Retinal pigment epithelial cell (primary cell): Measurements from ENCODE around the gene CNTRL.
"Not testable (repeated sequence)": the region's sequence is repeated elsewhere in the genome, so short reads cannot be mapped to it uniquely, and the experiment has no call there.

Experiments
- DNase-seq: peaks from one replicate; pipeline ENCODE4 v3.0.0-alpha.2; 2010; ENCODE audit warnings: low read depth
- H3K4me3 ChIP-seq: 2 replicates; pipeline ENCODE4 v1.5.1; 2011; ENCODE audit warnings: mild to moderate bottlenecking, low read length, control low read depth, moderate library complexity
- TF ChIP-seq, protein P1 (sequence below): conservative IDR thresholded peaks from 2 replicates; pipeline ENCODE4 v1.5.1; 2011; ENCODE audit warnings: low read depth, low read length, control low read depth, inconsistent platforms

Gene CNTRL

DNA sequence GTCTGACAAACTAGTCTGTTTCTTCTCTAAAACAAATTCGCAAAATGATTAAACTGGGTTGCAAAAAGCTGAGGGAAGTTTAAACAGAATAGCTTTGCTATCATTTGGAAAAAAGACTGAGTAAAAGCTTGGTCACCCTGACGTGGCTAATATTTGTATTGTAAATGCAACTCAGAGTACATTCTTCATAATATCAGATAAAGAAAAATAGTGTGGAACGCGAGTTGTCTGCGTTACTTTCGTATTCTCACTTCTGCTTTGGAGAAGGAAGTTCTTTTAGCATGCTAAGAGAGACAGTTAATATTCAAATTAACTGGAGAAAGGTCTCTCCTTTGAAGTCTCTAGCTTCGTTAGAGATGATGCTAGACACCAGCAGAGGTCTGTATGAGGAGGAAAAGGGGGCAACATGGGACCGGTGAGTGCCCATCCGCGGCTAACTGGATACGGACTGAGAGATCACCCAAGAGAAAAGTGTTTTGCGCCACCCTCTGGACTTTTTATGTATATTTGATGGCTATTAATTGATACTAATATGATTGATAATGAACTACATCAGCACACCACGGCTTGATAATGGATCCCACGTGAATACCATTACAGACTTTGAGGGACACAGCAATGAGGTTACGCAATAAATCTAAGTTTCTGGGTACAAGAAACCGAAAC, 2.9 kb upstream of the CNTRL start:
- TF ChIP-seq, protein P1, sequence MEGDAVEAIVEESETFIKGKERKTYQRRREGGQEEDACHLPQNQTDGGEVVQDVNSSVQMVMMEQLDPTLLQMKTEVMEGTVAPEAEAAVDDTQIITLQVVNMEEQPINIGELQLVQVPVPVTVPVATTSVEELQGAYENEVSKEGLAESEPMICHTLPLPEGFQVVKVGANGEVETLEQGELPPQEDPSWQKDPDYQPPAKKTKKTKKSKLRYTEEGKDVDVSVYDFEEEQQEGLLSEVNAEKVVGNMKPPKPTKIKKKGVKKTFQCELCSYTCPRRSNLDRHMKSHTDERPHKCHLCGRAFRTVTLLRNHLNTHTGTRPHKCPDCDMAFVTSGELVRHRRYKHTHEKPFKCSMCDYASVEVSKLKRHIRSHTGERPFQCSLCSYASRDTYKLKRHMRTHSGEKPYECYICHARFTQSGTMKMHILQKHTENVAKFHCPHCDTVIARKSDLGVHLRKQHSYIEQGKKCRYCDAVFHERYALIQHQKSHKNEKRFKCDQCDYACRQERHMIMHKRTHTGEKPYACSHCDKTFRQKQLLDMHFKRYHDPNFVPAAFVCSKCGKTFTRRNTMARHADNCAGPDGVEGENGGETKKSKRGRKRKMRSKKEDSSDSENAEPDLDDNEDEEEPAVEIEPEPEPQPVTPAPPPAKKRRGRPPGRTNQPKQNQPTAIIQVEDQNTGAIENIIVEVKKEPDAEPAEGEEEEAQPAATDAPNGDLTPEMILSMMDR, result peak; percentile 10
- H3K4me3 ChIP-seq, result no peak overlapping the region
- no peak for DNase-seq

- H3K4me3 ChIP-seq, result no peak overlapping the region
- TF ChIP-seq, protein P1, result no peak
- DNase-seq, result no peak
Measured at GRCh38 chr9:121073038-121073437, 1.7 kb upstream of the CNTRL start.

DNA sequence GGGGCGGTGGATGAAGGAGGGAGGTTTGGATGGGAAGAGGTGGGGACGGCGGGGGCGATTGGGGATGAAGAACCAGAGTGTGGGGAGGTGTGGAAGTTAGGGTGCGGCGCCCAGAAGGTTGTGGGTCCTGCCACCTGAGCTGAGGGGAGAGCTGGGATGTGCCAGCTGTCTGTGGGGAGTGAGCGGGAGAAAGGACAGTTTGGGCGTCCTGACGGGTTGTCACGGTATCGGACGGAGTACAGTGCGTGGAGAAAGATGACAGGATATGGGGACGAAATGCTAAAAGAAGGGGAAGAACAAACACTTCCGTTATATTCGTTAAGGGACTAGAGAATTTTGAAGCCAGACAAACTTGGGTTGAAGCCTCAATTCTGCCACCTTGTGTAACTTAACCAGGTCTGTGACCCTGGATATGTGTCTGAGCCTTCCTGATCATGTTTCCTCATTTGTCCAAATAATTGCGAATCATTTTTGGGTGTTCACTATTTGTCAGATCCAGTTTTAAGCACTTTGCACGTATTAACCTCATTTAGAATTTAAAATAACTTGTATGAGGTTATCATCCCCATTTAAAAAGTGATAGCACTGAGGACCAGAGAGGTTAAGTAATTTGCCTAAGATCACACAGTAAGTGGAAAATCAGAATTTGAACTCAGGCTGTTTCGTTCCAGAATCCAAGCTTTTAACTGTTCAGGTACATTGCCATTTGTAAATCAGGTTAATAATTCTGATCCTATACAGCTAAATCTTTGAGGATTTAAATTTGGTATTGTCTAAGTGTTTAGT, 689 bp downstream of the CNTRL start:
- TF ChIP-seq, protein P1, result no peak
- peak overlapping the region; percentile 68 for H3K4me3 ChIP-seq
- no peak for DNase-seq

DNA sequence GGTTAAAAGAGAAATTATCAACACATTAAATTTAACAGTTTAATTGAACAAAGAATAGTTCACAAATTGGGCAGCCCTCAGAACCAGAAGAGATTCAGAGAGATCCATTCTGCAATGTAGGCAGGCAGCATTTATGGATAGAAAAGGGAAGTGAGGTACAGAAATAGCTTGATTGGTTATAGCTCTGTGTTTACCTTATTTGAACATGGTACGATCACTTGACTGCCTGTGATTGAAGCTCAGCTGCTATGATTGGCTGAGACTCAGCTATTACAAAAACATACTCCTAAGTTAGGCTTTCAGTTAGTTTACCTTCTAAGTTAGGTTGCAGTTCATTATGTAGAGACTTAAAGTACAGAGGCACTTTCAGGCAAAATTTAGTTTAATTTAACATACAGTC, 7.3 kb downstream of the CNTRL start:
- no peak overlapping the region for H3K4me3 ChIP-seq
- DNase-seq, result no peak
- TF ChIP-seq, protein P1, result no peak

GRCh38 chr9:121085661-121086060, 10.9 kb downstream of the CNTRL start:
- TF ChIP-seq, protein P1, result no peak
- no peak for DNase-seq
- H3K4me3 ChIP-seq, result no peak overlapping the region

DNA sequence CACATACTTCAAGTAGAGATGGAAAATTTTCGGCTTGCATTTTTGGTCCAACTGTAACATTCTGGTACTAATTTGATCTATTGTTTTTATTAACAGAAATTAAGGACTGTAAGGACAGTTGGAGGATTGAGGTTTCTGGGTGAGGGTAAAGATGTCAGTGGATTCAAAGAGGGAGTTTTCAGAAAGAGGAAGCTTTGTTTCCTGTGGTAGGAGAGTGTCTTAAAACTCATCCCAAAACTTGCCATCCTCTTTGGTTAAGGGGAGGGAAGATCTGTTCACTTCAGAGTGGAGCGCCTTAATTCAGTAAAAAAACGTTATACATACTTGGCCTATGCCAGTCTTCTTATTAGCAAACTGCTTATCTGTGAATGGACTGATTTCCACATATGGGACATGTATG, 13.8 kb downstream of the CNTRL start:
- TF ChIP-seq, protein P1, result no peak
- no peak for DNase-seq
- no peak overlapping the region for H3K4me3 ChIP-seq

GRCh38 chr9:121090743-121091142, 16.0 kb downstream of the CNTRL start:
- not testable (repeated sequence) for H3K4me3 ChIP-seq, DNase-seq
